PC-9 (cell line): ENCODE data around the gene NRG2.

ENCODE experiments used
- CTCF ChIP-seq: fragments of 200-600 bp; sonication (generic); conservative IDR thresholded peaks from 2 replicates; pipeline ENCODE4 v1.6.1; 2017; ENCODE audit warnings: mixed run types, antibody characterized with exemption, mild to moderate bottlenecking, moderate library complexity
- EZH2 ChIP-seq: fragments of 200-600 bp; sonication (generic); IDR thresholded peaks from 2 replicates; pipeline ENCODE4 v1.8.0; 2017; ENCODE audit warnings: antibody characterized with exemption, low read depth

- TF ChIP-seq CTCF (no peak), EZH2 (no peak)
These were observed 33.0 kb upstream of the NRG2 start for GRCh38 chr5:140076142-140076541.
